COLO668 (cell line): ENCODE data around the gene GLCCI1.
"Not testable (repeated sequence)": the region's sequence is repeated elsewhere in the genome, so short reads cannot be mapped to it uniquely, and the experiment has no call there.

Source experiments
- DNase-seq: peaks from one replicate; lab custom pipeline; 2025; ENCODE audit not compliant: unreplicated experiment; lab: John Stamatoyannopoulos, UW

GLCCI1 gene

DNA sequence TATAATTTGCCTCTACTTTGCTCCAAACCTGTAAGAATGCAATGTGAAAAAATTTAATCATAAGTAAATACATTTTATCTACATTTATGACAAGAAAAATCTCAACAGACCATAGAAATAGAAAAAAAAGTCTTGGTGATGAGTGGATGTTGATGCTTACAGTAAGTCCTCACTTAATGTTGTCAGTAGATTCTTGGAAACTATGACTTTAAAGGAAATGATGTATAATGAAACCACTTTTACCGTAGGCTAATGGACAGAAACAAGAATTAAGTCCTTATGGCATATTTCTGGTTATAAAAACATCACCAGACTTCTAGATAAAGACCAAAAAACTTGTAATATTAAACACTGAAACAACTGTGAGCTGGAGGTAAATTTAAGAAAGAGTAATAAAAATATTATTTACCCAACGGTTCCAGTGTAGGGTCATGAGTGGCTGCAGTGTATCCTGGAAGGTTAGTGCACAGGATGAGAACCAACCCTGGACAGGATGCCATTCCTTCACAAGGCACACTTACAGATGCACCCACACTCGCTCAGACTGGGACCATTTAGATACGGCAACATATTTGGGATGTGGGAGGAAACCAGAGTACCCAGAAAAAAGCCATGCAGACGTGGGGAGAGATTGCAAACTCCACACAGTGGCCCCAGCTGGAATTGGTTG is 76.3 kb downstream of the GLCCI1 start:
- no peak for DNase-seq

DNA sequence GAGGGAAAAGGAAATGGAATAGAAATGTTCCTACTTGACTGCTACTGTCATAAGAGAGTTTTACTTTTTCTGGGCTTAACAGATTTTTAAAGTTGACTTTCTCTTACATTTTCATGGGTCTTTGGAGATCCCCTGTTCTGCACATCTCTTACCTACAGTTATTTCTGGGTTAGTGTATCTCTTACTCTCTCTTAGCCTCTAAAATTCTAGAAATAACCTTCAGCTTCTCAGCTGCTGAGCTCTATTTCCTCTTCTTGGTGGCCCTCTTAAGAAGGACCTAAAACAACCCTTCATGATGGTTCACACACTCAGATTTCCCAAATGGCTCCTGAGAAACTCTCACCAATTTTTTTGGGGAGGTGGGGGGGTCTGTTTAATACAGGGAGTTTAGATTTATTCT is 79.5 kb downstream of the GLCCI1 start:
- DNase-seq, result not testable (repeated sequence)

DNA sequence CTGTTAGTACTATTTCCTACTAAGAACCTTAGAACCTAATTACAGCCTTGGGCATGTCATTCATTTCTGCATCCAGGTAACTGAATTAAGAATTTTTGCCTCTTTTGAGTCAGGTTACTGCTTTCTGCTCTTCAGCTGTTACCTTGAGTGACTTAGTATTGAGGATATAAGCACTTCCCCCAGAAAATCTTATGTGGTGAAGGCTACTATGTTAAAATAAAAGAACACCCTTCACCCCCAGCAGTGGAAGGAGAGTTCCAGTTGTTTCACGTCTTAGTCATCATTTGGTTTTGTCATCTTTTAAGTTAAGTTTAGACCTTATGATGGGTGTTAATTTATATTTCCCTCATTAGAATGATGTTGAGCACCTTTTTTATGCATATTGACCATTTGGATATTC is 82.8 kb downstream of the GLCCI1 start:
- no peak for DNase-seq

DNA sequence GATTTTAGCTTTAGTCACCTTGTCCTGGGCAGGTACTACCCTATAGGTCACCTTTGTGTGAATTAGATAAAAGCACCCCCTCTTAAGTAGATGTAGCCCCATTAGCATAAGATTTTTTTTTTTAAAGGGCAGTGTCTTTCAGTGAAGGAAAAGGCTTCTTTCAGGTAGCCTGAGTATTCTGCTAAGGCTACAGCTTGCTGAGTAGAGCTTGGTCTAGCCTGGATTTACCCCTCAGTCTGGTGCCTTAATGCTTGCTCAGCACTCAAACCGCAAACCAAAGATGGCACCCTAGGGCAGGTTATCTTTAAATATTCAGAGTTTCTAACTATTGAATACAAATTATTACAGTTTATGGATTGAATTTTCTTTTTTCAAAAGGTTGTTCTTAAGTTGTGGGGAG is 83.4 kb downstream of the GLCCI1 start:
- no peak for DNase-seq

DNA sequence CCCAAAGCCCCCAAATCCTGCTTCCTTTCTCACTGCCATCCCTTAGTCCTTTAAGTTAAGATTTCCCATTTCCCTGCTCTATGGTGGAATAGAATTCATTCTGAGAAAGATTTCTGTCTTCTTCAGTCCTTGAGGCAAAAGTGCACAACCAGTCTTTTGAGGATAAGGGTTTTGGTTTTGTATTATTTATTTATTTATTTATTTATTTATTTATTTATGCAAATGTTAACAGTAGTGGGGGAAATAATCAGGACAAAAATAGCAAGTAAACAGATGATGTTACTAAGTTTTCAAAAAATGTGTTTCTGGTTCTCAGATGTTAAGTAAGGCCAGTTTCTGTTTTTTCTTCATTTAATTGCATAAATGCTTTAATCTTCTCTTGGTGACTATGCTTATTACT is 84.2 kb downstream of the GLCCI1 start:
- DNase-seq, result no peak

DNA sequence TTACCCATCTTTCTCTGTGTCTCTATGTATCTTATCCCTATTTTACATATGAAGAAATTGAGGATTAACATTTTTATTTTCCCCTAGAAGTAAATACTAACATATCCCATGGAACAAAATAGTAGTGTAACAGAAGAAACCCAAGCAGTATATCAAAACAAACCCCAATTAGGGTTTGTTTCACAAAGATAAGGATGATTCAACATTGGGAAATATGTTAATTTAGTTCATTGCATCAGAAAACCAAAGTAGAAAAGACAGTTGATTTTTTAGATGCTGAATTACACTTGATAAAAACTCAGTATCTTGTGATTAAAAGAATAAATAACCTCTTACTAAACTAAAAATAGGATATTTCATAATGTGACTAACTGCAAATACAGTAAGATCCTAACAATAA is 87.8 kb downstream of the GLCCI1 start:
- DNase-seq, result no peak

DNA sequence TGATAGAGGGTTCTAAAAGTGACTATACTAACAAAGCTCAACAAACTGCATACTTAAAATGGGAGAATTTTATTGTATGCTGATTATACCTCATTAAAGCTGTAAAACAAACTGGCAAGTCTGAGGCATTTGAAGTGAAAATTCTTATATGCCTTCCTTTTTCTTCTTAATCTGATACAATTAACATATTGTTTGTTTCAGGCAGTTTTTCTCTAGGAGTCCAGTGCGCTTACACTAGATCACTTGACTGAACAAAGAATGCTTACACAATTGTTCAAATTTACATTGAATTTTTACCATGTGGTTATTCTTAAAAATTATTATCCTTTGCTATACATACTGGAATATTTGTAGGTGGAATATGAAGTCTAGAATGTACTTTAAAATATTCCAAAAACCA is 89.0 kb downstream of the GLCCI1 start:
- no peak for DNase-seq

DNA sequence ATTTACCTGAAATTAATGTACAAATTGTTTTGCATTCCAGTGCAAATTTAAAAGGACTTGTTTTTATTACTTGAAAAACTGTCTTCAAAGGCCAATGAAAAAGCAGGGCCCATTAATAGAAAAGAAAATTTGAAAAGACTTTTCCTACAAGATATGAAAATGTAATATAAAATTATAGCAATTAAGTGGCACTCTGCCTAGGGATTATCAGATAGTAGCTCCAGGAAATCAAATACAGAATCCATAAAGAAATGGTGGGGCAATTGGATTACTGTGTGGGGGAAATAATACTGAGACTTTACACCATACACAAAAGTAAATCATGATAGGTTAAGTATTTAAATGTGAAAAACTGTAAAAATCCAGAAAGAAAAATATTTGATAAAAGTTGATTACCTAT is 89.7 kb downstream of the GLCCI1 start:
- no peak for DNase-seq

DNA sequence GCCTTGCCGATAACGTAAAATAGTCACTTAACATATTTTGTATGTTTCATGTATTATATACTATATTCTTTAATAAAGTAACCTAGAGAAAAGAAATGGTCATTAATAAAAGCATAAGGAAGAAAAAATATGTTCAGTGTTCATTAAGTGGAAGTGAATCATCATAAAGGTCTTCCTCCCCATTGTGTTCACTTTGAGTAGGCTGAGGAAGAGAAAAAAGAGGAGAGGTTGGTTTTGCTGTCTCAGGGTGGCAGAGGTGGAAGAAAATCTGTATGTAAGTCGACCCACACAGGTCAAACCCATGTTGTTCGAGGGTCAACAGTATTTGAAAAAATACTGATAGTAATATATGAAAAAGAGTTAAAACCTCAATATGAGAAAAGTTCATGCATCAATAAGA is 90.3 kb downstream of the GLCCI1 start:
- DNase-seq, result no peak

DNA sequence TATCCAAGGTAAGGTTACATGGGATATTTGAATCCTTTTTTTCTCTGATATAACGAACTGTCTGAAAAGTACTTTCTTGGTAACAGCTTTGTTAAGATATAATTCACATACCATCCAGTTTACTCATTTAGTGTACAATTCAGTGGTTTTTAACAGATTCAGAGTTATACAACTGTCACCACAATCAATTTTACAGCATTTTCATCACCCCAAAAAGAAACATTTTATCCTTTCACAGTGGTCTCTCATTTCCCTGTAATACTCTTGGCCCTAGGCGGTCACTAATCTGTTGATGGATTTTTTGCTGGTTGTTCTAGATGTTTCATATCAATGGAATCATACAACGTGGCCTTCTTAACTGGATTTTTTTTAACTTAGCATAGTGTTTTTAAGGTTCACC is 91.6 kb downstream of the GLCCI1 start:
- DNase-seq, result no peak

DNA sequence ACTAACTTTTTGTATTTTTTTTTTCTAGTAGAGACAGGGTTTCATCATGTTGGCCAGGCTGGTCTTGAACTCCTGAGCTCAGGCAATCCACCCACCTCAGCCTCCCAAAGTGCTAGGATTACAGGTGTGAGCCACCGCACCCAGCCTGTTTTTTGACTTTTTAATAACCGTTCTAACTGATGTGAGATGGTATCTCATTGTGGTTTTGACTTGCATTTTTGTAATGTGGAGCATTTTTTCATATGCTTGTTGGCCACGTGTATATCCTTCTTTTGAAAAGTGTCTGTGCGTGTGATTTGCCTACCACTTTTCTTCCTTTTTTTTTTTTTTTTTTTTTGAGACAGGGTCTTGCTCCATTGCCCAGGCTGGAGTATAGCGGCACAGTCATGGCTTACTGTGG is 94.7 kb downstream of the GLCCI1 start:
- DNase-seq, result not testable (repeated sequence)

DNA sequence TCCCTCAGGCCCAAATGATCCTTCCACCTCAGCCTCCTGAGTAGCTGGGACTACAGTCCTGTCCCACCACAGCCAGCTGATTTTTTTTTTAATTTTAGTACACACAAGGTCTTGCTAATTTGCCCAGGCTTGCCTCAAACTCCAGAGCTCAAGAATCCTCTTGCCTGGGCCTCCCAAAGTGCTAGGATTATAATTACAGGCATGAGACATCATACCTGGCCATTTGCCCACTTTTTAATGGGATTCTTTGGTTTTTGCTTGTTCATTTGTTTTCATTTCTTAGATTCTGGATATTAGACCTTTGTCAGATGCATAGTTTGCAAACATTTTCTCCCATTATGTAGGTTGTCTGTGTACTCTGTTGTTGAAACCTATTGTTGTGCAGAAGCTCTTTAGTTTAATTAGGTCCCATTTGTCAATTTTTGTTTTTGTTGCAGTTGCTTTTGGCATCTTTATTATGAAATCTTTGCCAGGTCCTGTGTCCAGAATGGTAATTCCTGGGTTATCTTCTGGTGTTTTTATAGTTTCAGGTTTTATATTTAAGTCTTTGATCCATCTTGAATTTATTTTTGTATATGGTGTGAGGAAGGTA is 95.2 kb downstream of the GLCCI1 start:
- no peak for DNase-seq

DNA sequence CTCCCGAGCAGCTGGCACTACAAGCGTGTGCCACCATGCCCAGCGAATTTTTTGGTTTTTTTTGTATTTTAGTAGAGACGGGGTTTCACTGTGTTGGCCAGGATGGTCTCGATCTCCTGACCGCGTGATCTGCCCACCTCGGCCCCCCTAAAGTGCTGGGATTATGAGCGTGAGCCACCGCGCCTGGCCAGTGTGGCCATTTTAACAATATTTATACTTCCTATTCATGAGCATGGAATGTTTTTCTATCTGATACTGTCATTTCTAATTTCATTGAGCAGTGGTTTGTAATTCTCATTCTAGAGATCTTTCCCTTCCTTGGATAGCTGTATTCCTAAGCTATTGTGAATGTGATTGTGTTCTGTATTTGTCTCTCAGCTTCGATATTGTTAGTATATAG is 96.2 kb downstream of the GLCCI1 start:
- no peak for DNase-seq

DNA sequence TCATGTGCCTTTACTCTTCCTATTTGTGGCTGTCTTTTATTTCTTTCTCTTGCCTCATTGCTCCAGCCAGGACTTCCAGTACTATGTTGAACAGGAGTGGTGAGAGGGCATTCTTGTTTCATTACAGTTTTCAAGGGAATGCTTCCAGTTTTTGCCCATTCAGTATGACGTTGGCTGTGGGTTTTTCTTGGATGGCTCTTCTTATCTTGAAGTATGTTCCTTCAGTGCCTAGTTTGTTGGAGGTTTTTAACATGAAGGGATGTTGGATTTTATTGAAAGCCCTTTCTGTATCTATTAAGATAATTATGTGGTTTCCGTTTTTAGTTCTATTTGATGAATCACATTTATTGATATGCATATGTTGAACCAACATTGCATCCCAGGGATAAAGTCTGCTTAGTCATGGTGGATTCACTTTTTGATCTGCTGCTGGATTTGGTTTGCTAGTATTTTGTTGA is 96.8 kb downstream of the GLCCI1 start:
- no peak for DNase-seq

DNA sequence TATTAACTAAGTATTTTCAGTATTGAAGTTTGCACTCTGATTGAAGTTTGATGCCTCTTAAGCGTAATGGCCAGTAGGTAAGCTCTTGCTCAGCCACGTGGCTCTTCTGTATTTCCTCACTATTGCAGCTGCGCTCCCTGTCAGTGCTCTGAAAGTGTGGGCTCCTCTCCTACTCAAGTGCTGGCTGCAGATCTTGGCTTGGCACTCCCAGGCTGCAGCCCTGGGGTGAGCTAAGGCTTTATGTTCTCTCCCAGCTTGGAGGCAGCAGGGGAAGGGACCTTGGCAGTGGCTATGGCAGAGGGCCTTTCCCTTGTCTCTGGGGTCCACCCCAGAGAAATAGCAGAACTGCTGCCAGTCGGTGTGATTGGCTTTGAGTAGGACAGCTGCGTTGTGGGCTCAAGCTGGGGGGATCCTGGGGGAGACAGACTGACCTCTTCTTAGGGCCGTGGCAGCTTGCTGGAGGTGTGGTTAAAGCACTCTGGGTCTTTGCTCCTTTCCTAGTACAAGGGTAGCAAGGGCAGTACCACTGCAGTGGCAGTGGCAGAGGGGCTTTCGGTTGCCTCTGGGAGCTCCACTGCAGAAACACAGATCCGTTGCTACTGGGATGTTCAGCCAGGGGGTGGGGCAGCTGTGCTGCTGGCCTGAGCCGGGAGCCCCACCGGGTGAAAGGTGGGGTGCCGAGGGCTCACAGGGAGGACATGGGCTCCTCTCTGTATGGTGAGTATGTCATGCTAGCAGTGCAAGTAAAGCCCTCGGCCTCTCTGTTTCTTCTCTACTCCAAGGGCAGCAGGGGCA is 100.5 kb downstream of the GLCCI1 start:
- no peak for DNase-seq

DNA sequence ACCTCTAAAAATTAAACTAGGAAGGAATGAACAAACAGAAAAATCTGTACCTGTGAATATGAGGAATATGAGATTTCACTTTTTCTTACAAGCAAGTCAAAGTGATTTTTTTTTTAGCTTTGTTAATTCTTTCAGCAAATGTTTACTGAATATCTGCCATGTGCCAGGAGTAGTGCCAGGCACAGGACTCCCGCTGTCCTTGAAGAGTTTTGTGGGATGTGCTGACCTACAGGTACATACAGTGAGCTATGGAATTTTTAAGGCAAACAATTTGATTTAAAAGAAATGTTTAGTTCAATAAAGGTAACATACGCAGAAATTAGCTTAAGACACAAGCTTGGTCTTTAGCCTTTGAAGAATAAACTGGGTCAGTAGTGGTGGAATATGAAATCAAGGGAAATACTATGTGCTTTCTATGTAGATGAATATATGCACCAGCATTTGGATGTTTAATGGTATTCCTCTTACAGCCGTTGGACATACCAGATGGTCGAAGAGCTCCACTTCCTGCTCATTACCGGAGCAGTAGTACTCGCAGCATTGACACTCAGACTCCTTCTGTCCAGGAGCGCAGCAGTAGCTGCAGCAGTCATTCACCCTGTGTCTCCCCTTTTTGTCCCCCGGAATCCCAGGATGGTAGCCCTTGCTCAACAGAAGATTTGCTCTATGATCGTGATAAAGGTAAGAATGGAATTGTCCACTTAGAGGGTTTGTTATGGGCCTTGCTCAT is 102.0 kb downstream of the GLCCI1 start:
- no peak for DNase-seq

DNA sequence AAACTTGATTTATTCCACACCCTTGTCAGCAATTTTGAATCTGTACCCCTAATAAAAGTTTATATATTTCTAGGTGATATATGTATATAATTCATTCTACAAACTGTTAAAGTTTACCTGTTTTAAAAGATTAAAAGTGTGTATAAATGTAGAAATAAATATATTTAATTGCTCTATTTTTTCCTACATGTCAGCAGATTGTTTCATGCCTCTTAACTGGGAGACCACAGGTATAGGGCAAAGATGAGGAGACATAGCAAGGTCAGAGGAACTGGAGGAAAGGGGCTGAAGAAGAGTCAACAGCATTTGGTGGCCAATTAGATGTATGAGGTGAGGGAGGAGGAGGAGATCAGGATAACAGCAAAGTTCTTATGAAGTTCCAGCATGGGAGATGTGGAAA is 109.8 kb downstream of the GLCCI1 start:
- DNase-seq, result no peak

DNA sequence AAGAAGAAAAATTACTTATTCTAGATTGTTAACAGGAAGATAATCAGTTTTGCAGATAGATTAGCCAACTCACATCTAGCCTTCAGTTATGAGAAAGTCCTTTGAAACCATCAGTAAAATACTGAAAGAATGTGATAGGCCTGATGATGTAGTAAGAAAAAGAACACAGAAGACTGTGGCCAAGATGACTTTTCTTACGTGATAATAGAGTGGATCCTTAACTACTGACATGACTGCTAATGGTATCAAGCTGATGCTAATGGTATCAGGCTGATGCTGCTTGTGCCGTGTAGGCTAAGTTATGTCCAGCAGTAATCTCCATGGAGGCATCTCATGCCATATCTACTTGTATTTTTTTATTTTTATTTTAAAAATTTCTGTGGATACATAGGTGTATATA is 114.2 kb downstream of the GLCCI1 start:
- no peak for DNase-seq

DNA sequence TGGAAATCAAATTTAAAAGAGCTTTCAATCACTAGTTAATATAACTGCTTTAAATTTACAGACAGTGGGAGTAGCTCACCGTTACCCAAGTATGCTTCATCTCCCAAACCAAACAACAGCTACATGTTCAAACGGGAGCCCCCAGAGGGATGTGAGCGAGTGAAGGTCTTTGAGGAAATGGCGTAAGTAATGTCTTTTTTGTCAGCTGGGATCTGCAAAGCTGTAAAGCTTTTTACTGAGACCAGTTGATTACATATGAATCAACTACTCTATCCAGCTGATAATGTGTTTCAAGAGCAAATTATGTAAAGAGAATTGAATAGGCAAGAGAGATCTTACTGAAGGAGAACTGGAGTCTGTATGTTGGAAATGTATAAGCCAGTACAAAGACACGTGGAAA is 116.2 kb downstream of the GLCCI1 start:
- DNase-seq, result no peak

DNA sequence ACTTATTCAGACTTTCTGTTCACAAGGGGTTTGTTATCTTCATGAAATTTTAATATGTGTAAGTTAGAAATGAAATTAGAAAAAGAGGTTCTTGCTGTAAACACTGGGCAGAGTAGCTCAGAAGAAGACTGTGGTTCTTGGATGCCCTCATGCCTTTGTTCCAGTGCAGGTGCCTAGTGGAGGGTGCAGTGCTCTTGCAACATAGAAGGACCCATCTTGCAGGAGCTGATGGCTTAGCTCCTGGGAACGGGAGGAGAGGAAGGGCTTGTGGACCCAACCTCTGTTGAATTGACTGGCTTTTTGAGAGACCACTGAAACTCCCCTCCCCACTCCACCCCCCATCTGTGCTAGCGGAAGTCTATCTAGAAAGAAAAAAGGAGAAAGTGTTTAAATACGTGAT is 116.8 kb downstream of the GLCCI1 start:
- DNase-seq, result no peak

DNA sequence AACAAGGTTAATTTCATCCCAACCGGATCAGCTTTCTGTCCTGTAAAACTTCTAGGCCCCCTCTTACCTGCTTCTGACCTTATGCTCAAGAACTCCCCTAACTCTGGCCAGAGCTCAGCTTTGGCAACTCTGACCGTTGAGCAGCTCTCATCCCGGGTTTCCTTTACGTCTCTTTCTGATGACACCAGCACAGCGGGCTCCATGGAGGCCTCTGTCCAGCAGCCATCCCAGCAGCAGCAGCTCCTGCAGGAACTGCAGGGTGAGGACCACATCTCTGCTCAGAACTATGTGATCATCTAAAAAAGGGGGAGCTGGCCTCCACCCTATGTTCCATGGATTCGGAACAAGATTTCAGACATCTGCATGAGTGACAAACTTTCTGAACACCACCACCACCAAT is 117.6 kb downstream of the GLCCI1 start:
- DNase-seq, result no peak
